GM21390 (cell line): ENCODE measurements around the gene PTPRZ1.
A peak's percentile ranks its signal among the peaks of the same experiment; 100 is the strongest.

Experiments
- ATAC-seq: cut with Tn5 transposase; IDR thresholded peaks from one replicate; pipeline ENCODE4 v1.9.1; 2021; ENCODE audit not compliant: unreplicated experiment

PTPRZ1 gene

DNA sequence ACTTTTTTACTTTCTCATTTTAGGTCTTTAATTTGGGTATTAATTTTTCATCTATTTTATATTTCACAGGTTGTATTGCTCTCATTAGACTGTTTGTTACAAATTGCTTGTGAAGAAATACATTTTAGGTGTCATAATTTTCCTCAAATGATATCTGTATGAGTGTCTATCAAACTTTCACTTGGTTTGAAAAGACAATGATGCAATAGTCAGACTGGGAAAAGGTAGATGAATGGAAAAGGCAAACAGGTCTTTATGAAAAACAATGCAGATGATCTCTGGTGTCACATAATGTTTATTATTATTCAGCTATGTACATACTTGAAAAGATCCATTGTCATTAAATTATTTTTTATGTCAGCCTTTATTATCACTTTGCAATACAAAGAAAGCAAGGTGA lies 80.2 kb downstream of the PTPRZ1 start:
- no peak for ATAC-seq

DNA sequence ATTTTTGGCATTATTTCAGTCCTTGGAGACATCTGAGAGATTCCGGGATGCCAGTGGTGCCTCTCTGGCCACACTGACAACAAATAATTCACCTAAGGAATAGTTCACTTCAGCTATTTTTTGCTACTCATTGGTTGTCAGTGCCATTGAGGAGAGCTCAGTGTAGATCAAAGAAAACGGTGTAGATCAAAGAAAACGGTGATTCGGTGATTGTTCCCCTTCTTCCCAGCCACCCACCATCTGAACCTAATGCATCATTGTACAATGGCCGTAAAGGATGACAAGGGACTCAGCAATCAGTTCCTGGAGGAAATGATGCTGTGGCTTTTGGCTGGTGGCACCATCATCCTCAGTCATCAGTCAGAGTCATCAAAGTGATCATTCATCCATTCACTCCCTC lies 80.6 kb downstream of the PTPRZ1 start:
- ATAC-seq, result no peak

DNA sequence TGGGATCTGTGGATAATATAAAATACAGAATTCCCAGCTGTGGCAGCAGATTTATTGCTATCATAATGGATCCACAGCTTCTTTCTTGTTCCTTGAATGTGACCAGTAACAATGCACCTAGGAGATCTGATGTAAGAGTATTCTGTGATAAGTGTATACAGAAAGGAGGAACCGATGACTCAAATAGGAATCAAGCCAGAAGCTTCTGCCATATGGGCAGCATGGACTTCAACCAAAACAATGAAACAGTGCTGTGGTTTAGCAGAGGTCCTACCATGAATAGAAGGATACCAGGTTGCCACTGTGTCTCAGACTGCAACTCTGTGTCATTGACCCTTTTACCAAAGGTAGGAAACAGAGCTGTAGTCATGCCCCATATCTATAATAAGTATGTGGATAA lies 81.8 kb downstream of the PTPRZ1 start:
- peak; percentile 57 for ATAC-seq

DNA sequence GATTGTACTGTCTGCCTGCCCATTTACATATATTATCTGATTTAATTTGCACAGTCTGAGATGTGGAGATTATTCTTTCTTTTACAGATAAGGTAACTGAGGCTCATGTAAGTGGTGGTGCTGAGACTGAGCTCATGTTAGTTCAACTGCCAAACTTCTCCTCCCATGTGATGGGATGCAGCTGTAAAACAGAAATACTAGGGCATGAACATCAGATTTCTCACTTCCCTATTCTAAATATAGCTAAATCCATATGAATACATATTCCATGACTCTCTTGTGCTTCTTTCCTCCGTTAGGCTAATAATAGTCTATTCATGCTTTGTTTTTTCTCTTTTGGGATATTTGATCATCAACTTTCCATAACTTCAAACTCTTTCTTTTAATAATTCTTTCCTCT lies 84.7 kb downstream of the PTPRZ1 start:
- no peak for ATAC-seq

DNA sequence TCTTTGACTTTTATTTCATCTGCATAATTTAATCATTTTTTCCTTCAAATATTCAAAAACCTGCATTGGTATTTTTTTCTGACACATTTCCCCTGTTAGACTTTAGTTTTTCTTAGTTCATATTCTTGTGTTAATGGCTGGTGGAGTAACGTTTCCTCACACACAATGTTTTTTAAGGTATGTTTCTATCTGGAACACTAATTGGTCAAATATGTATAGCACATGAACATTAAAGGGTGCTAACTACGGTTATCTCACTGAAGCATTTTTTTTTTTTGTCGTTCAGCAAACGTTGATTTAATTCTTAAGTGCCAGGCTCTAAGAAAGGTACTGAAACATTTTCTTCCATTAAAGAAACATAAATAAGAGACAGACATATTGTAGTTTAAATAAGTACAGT lies 87.7 kb downstream of the PTPRZ1 start:
- no peak for ATAC-seq

DNA sequence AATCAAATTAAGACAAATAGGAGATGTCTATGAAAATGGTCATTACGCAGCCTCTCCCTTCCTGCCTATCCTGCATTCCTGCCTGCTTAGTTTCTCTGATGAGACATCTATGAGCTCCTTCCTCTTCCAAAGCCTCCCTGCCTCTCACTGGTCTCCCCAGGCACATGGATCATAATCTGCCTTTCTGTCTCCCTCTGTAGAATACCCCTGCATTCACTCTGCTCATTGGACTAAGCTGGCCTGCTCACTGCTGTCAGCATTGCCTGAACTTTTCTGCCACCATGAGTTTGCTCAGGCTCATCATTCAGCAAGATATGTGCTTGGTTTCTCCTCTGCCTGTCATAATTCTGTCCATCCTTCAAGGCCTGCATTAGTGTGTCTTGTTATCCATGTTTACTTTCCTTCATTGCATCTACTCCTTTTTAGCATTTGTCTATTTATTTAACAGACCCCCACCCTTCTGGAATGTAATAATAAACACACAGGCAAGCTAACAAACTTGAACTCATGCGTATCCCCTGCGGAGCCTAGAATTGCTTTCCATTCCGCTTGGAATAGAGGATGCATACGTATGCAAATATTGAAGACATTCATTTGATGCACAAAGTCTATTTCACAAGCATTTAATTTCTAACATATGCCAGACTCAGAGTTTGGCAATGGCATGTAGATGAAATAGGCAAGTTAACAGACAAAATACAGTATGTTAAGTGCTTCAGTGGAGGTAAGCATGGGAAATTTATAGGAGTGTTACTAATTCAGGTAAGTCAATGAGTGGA lies 88.3 kb downstream of the PTPRZ1 start:
- no peak for ATAC-seq

DNA sequence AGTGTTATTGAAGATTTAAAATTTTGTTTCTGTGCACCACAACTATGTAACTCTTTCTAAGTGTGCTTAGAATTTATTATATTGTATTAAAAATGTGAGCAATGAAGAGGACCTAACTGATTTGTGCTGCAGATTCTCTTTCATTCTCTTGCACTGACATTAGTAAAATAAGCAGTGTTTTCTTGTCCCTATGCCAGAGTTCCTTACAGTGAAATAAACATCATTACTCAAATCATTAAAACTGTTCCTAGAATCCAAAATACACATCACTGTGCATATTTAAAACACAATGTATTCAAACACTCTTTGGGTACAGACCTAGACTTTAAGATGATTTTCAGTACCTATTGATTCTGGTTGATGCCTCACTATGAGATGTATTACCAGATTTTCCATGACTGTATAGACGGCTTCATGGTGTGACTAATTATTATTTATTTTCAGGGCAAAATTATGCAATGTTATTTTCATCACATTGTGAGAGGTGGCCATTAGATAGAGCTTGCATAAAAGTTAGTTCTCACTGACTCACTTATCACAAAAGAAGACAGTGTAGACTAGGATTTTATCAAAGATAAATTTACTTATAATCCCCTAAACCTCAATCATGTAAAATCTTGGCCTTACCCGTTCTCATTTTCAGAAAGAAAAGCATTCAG lies 93.4 kb downstream of the PTPRZ1 start:
- no peak for ATAC-seq

DNA sequence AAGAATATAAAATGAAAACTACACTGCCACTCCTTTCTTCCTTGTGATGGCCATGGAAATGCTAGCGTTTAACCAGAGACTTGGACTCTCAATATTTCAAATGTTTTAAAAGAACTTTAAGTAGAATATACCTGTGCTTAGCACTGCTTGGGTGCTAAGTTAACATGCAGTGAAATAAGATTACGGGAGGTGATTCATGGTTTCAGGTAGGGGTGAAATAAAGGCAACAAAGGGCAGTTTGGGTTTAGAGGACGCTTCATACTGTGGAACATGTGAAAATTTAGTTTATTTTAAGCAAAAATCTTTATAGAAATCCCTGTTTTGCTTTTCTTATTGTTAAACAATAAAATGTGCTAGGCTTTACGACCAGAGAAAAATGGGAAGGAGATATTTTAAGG lies 94.0 kb downstream of the PTPRZ1 start:
- no peak for ATAC-seq

DNA sequence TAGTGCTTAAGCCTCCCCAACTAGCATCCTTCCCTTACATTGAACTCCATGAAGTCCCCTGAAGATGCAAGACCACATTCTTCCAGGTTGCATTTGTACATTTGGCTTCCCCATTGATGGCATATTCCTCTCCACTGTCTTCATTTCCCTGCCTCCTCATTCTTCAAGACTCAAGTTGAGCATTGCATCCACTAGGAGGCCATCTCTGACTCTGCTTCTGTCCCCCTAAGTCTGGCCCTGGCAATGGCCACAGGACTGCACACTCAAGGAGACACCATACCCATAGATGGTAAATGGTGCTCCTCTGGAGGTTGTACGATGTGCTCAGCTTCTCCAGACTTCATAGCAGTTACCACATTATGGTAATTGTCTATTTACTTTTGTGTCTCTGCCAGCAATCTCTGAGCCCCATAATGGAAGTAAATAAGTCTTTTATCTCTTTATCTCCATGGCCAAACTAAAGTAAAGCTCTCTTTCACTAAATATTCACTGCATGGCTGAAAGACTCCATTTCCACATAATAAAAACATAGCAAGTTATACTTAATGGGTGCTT lies 112.6 kb downstream of the PTPRZ1 start:
- ATAC-seq, result no peak

DNA sequence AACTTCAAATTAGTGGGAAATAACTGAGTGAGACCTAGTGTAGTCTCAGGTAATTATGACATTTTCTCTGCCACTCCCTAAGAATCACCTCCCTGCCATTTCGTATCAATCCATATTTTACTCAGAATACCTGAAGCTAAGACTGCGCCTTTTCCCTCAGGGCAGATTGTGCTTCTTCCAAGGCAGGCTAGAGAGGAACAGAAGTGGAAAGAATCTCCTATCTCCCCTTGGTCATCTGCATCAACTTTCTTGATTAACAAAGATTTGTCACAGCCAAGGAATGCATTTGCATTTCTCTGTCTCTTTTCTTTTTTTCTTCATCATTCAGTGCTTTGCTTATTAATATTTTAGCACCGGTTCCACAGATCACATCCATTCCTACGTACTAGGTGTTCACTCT lies 119.1 kb downstream of the PTPRZ1 start:
- ATAC-seq, result no peak

DNA sequence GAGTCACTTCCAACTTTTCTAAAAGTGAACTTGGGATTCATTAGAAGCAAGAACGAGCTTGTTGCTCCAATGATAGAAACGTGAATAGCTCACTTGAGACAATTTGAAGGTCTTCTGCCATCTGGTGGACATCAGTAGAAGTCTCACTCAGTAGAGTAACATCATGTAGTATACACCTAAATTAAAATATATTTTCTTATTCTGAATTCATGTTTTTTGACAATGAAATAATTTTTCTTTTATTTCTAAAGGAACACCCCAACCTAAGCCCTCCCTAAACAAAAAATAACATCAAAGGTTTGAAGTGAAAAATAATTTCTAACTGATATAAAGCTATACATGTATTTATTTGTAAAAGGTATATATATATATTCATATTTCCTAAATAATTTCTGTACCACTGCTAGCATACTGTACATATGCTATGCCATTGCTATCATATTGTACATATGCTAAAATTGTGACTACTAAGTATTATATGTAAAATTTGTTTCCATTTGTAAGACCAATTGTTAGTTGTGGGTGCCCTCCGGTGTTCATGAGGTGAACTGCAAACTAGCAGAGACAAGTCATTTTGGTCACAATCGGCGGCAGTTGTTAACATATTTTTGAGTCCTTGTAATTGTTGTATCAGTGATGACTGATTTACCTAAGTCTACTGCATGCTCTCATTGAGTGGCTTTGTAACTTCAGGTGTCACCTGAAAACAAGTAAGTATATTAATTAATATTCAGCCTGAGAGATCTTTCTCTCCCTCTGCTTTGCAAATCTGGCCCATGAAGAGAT lies 121.9 kb downstream of the PTPRZ1 start:
- peak; percentile 97 for ATAC-seq

DNA sequence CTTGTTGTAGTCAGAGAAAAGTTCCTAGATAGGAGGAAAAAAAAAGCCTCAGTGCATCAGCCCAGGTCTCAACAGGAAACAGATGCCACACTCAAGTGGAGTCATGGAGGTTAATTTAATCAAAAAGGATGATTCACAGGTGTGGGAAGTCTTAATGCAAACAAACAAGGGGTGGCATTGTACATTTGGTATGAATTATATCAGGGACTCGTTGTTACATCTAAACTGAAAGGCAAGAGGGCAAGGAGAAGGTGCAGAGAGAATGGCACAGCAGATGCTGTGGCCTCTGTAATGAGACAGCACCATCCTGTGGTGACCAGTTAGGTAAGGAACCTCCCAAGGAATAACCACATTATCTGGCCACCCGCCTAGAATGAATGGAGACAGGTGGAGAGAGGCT lies 133.7 kb downstream of the PTPRZ1 start:
- no peak for ATAC-seq

DNA sequence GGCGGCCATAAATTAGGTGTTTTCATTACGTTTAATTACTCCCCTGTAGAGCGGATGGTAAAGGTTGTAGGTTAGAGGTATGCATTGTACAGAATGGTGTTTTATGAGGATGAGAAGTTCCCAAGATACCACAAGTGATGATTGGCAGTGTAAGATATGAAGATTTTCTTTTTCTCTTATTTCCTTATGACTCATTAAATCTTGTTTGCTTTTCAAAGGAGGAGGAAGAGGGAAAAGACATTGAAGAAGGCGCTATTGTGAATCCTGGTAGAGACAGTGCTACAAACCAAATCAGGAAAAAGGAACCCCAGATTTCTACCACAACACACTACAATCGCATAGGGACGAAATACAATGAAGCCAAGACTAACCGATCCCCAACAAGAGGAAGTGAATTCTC lies 137.2 kb downstream of the PTPRZ1 start:
- no peak for ATAC-seq

DNA sequence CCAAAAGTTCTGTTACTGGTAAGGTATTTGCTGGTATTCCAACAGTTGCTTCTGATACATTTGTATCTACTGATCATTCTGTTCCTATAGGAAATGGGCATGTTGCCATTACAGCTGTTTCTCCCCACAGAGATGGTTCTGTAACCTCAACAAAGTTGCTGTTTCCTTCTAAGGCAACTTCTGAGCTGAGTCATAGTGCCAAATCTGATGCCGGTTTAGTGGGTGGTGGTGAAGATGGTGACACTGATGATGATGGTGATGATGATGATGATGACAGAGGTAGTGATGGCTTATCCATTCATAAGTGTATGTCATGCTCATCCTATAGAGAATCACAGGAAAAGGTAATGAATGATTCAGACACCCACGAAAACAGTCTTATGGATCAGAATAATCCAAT lies 140.1 kb downstream of the PTPRZ1 start:
- ATAC-seq, result no peak

DNA sequence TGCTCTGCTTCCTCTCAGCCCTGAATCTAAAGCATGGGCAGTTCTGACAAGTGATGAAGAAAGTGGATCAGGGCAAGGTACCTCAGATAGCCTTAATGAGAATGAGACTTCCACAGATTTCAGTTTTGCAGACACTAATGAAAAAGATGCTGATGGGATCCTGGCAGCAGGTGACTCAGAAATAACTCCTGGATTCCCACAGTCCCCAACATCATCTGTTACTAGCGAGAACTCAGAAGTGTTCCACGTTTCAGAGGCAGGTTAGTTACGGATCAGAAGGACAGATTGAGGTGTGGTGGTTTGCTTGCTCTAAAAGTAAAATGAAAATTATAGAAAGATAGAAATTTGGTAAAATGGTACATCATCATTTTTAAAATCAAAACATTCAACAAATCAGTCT lies 140.7 kb downstream of the PTPRZ1 start:
- ATAC-seq, result no peak

DNA sequence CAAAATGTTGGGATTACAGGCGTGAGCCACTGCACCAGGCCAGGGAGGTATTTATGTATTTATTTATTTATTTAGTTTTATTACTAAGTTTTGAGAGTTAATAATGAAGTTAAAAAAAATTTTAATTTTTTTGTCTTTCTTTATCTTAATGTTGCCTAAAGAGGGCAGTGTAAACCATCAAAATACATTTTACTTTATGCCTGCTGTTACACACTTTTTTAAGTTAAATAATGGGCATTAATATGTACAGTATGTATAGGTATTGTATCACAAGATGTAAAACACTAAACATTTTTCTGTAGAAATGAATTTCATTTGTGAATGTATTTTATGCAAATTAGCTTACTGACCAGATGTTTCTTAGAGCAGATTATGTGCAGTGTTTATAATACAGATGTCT lies 141.7 kb downstream of the PTPRZ1 start:
- ATAC-seq, result no peak

DNA sequence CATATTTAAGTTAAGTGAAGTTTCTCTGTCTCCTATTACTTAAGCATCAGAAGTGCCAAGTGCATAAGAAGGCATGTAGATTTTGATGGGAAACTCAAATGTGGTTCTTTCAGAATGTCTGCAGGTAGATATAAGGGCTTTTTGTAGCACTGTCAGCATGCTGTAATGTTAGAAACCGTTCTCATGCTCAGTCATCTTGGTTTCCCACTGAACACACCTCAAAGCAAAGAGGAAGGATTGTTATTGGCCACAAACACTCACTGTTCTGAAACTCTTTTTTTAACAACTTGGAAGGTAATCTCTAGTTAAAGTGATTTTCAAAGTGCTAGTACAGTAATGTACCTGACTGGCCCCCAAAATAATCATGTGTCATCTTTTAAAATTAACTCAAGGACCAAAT lies 145.1 kb downstream of the PTPRZ1 start:
- no peak for ATAC-seq

DNA sequence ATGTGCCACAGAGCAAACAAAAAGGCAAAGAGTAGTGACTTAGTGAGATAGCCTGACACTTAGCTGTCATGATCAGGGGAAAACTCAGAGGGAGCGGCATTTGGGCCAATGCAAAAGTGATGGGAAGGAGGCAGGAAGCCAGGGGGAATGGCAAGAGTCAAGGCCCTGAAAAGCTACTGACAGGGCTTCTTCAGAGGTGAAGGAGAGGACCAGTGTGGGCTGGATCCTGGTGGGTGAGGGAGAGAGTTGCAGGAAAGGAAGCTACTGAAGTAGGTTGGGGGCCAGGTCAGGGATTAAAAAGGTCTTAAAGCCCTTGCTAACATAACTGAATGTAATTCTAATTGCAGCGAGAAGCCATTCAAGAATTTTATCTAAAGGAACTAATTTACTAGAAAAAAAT lies 154.1 kb downstream of the PTPRZ1 start:
- no peak for ATAC-seq

DNA sequence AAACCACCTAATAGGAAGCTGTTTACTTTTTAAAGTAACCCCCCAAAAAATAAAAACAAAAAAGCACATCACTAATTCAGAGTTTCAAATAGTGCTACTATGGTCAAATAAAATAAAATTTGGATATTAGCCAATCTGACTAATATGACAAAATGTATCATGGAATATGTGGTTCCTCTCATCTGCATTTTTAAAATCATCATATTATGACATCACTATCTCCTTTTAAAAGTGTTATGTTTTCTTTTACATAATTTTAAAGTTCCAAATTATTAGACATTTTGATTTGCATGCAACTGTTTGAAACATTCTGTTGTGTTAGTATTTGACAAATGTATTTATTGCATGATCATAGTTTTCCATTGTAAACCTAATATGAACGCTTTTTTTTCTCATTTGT lies 160.7 kb downstream of the PTPRZ1 start:
- no peak for ATAC-seq

DNA sequence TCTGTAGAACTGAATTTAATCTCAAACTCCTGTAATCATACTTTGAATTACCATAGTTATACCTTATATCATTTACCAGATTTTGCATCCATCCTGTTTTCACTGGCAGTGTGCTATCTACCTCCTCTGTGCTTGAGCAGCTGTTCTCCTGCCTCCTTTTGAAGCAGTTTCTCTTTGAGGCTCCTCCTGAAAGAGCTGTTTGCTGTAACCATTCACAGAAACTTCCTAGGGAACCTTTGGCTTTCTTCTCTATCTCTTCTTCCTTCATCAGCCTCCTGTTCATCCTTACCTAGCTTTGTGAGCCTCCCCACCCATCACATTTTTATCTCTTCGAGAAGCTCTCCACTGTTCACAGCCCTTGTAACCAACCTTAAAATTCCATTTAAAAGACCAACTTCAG lies 162.9 kb downstream of the PTPRZ1 start:
- no peak for ATAC-seq

DNA sequence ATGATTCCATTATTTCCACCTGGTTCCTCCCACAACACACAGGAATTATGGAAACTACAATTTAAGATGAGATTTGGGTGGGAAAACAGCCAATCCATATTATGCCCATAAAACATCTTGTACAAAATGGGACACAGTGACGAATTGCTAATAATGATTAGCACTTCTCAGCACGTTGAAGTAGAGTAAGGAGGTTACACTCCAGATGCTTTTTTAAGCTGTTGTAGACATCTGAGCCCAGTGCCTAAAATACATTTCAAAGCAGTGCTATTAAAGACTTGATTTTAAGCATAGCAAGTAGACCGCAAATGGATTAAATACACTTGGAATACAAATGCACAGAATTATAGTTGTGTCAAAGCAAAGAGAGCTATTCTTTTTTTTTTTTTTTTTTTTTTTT lies 165.2 kb downstream of the PTPRZ1 start:
- no peak for ATAC-seq

DNA sequence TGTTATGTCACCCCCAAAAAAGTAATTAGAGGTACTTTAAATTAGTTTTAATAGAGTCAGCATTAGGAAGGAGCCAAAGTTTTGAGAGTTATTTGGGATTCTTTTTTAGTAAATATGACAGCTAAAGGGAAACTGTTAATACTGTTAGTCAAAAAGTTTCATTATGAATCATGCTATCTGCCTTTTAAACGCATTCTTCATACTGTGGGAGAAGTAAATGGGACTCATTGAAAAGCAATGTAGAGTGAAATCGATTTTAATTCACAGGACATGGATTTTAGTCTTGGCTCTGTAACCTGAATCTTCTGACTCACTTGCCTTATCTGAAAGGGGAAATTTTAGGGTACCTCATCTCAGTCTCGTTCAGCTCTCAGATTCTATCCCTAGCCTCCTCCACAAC lies 165.9 kb downstream of the PTPRZ1 start:
- ATAC-seq, result no peak
